A549 treated with CORT108297 at 1 μM for 4 hours (cell line): ENCODE results near the gene FOXO3. TPM values are rescaled to one million over a fixed set of nuclear protein-coding genes. Genes with fewer than 3 reads are reported as not detected.

Experiments
- total RNA-seq: library from RNA; stranded (reverse); fragments of 200-300 nt; extraction: Qiagen RNA extraction; gene quantifications from 5 replicates; pipeline ENCODE4 v1.2.3, GENCODE V29; 2022

The FOXO3 gene
- 5.5 to 7.6 TPM (median 6.9 TPM) in 5 replicates for total RNA-seq

DNA sequence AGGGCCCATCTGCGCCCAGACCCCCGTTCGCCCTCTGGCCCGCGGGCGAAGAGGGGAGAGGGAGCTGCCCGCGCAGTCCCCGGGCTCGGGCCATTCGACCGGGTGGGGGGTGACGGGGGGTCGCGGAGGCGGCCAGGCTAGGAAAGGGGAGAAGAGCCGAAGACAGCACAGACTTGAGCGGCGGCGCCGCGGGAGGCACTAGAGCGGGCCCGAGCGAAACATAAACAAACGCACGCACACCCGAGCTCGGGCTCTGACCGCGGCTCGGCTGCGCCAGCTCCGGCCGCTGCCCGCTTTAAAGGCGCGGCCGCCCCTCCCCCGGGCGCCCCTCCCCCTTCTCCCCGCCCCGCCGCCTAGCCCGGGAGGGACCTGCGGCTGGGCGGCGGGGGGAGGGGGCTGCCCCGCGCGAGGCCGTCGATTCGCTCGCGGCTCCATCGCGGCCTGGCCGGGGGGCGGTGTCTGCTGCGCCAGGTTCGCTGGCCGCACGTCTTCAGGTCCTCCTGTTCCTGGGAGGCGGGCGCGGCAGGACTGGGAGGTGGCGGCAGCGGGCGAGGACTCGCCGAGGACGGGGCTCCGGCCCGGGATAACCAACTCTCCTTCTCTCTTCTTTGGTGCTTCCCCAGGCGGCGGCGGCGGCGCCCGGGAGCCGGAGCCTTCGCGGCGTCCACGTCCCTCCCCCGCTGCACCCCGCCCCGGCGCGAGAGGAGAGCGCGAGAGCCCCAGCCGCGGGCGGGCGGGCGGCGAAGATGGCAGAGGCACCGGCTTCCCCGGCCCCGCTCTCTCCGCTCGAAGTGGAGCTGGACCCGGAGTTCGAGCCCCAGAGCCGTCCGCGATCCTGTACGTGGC is at the start of gene FOXO3:
Gene FOXO3, plus strand, starts transcription at position 455 of the 846 bp plus-strand sequence. Its CDS starts 292 bp downstream, at position 747.

